Activated gamma-delta T cell treated with Interleukin-2 at 50 U/mL for 16 hours (primary cell): ENCODE measurements around the gene ARHGAP32.

Experiments used
- DNase-seq: peaks from one replicate; pipeline ENCODE4 v3.0.0-alpha.2; 2020

Gene ARHGAP32

GRCh38 chr11:128948583-128948982, 243.5 kb downstream of the ARHGAP32 start:
- DNase-seq: no peak

GRCh38 chr11:128947773-128948172, 244.4 kb downstream of the ARHGAP32 start:
- no peak for DNase-seq

GRCh38 chr11:128946648-128947047, 245.5 kb downstream of the ARHGAP32 start:
- no peak for DNase-seq

GRCh38 chr11:128943428-128943976, 248.6 kb downstream of the ARHGAP32 start:
- no peak for DNase-seq

- DNase-seq: no peak
Measured at GRCh38 chr11:128942817-128943427, 249.2 kb downstream of the ARHGAP32 start, which contains the start of gene TP53AIP1. Gene TP53AIP1, minus strand, starts transcription at chr11:128942871. Its CDS starts 5,053 bp downstream, at chr11:128937818.

GRCh38 chr11:128942272-128942612, 249.9 kb downstream of the ARHGAP32 start:
- no peak for DNase-seq

GRCh38 chr11:128941573-128942271, 250.4 kb downstream of the ARHGAP32 start:
- DNase-seq: no peak

- DNase-seq: no peak
Measured at GRCh38 chr11:128941110-128941509, 251.0 kb downstream of the ARHGAP32 start.

- no peak for DNase-seq
Measured at GRCh38 chr11:128940603-128941002, 251.5 kb downstream of the ARHGAP32 start.

GRCh38 chr11:128940156-128940555, 252.0 kb downstream of the ARHGAP32 start:
- DNase-seq: no peak

- DNase-seq: no peak
Measured at GRCh38 chr11:128939591-128939990, 252.5 kb downstream of the ARHGAP32 start.

GRCh38 chr11:128938156-128938885, 253.8 kb downstream of the ARHGAP32 start:
- DNase-seq: no peak

GRCh38 chr11:128937480-128937879, 254.6 kb downstream of the ARHGAP32 start:
- no peak for DNase-seq

- no peak for DNase-seq
Measured at GRCh38 chr11:128936606-128937251, 255.4 kb downstream of the ARHGAP32 start.

- DNase-seq: no peak
Measured at GRCh38 chr11:128934926-128935325, 257.2 kb downstream of the ARHGAP32 start.

GRCh38 chr11:128934351-128934750, 257.8 kb downstream of the ARHGAP32 start:
- no peak for DNase-seq

GRCh38 chr11:128933481-128934178, 258.5 kb downstream of the ARHGAP32 start:
- no peak for DNase-seq

GRCh38 chr11:128931668-128932067, 260.5 kb downstream of the ARHGAP32 start:
- no peak for DNase-seq

GRCh38 chr11:128931066-128931465, 261.1 kb downstream of the ARHGAP32 start:
- DNase-seq: no peak

GRCh38 chr11:128929991-128930390, 262.1 kb downstream of the ARHGAP32 start:
- DNase-seq: no peak

- DNase-seq: no peak
Measured at GRCh38 chr11:128929468-128929867, 262.7 kb downstream of the ARHGAP32 start.

GRCh38 chr11:128928400-128928799, 263.7 kb downstream of the ARHGAP32 start:
- no peak for DNase-seq
